ENCODE results near the gene TNS3.
"Not testable (repeated sequence)": the region's sequence is repeated elsewhere in the genome, so short reads cannot be mapped to it uniquely, and the experiment has no call there.

Gene TNS3

DNA sequence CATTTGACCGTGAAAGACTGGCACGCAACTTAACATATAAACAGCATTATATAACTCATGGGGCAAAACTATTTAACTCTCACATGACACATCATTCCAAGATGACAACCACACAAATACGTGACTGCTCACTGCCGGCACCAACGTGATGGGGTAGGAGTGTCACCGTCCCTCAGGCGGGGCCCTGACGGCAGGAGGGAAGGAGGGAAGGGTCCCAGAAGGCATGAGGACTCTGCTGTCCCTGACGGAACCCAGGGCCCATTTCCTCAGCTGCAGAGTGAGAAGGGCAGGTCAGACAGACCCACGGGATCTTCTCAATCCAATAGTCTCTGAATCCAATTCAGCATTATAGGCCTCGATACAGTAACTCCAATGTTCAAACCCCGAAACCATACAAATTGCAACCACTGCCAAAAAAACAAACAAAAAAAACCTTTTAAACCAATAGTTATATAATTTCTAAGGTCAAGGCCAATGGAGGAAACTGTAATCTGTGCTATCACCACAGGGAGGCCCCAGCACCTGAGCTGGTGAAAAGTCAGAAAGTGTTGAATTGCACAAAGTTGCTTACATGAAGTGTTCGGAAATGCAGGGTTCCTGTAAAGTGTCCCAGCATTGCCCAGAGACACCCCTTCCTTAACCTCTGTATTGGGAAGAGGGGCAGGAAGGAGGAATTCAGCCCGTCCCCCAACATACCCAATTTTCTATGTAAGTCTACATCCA is 137.4 kb downstream of the TNS3 start:
- DNase-seq, result no peak

DNA sequence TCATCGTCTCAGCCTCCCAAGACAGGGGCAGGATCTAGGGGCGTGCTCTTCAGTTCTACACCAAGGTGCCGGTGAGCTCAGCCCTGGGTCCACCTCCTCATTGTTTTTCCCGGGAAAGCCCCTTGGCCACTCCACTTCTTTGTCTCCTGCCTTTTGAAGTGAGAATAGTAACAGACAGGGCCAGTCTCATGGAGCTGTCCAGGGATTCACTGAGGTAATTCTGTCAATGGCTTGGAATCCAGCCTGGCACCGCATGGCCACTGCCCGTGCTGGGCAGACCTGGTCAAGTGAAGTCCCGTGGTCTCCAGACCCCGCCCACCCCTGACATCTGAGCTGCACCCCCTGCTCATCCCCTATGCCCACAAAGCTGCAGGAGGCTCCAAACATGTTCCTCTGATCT is 138.9 kb downstream of the TNS3 start:
- DNase-seq, result no peak

DNA sequence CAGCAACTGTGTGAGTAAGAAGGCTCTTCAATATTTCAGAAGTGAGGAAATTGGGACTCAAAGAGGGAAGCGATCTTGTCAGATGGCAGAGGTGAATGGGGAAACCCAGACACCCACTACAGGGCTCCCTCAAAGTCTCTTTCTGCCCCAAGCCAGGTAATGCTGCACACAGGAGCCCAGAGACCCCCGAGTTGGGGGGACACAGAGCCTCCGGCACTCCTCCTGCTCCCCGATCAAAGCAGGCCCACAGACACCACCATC is 139.4 kb downstream of the TNS3 start:
- DNase-seq, result no peak

DNA sequence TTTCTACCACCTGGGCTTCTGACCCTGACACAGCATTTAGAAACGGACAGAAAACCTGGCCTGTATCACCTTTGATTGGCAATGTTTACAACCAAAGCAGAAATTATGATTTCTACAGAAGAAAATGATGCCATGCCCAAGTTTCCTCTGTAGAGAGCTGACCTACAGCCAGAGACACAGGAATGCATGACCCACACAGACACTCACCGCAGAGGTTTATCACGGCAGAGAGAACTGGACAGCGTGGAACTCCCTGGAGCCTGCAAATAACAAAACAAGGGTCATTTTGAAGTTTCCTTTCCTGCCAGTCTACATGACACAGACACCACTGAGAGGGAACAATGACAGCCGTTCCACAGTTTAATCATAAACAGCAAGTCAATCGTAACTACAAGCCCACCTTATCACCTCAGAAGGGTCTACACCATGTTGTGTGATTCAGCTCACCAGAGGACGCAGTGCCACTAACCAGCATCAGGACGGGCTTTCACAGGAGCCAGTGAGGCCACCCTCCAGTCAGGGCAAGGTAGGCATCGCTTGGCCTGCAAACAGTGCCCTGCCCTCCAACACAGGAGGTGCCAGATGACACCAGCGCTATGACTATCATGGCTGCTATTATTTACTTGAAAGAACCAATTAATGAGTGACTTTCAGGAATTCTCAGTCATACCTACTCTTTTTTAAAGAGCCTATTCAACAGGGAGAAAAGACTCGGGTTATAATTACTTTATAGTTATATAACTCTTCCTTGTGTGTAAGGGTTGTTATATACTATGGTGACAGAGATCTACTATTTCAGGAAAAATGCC is 139.9 kb downstream of the TNS3 start:
- no peak for DNase-seq

DNA sequence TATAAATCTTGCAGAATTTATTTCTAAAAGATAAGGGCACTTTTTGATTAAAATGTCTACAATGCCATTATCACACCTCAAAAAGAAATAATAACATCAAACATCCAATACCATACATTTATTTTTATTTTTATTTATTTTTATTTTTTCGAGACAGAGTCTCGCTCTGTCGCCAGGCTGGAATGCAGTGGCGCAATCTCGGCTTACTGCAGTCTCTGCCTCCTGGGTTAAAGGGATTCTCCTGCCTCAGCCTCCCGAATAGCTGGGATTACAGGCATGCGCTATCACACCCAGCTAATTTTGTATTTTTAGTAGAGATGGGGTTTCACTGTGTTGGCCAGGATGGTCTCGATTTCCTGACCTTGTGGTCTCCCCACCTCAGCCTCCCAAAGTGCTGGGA is 140.9 kb downstream of the TNS3 start:
- not testable (repeated sequence) for DNase-seq

DNA sequence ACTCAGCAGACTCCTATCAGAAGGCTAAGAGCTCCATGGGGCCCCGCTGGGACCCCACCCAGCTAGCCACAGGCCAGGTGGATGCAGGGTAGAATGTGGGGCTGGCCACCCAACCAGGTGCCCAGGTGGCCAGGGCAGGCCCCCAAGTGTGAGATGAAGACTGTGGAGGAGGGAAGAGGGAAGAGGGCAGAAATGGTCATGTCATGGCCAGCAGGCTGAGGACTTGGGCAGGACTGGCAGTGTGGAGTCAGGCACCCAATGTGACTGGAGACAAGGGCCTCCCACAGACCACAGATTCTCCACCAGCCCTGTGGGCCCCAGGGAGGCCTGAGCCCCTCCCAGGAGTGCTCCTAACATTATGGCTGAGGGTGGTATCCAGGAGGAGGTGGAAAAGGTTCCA is 141.6 kb downstream of the TNS3 start:
- DNase-seq, result no peak

DNA sequence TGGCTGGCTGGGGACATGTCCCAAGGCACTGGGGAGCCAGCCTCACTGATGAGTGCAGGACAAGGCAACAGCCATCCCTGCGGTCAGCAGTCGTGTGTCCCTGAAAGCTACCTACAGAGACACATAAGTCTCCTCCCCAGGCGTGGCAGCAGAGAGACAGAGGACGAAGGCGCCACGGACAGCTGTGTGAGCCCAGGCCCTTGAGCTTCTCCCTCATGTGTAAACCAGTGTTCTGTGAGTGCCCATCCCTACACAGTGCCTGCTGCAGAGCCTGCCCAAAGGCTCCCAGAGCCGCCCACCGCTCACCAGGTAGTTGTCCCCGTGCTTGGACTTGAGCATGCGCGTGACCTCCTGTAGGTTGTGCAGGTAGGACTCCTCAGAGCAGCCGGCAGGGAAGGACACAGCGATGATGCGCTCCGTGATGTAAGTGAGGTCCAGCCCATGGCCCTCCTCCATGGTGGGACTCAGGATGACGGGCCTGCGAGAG is 142.7 kb downstream of the TNS3 start:
- DNase-seq, result no peak

DNA sequence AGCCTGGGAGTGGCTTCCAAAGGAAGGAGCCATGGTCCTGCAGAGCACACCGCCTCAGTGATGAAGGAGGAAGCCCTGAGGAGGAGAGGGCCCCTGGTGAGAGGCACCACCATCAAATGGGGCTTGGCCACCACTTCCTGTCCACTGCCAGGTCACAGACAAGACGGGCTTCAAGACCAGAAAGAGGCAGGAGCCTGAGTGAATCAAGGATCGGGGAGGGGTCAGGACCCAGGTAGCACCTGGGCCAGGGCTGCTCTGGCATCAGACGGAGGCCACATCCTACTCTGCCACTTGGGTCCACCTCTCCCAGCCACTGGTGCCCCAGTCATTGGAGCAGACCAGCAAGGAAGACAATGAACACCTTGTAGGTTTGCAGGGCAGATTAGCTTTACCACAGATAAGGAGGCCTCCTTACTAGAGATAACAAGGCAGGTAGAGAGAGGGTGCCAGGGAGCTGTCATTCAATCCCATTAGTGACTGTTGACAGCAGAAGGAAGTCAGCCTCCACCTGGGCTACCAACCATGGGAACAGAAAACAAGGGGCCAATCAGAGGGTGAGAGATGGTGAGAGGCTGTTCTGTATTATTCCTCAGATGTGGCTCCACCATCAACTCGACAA is 143.4 kb downstream of the TNS3 start:
- DNase-seq, result no peak

DNA sequence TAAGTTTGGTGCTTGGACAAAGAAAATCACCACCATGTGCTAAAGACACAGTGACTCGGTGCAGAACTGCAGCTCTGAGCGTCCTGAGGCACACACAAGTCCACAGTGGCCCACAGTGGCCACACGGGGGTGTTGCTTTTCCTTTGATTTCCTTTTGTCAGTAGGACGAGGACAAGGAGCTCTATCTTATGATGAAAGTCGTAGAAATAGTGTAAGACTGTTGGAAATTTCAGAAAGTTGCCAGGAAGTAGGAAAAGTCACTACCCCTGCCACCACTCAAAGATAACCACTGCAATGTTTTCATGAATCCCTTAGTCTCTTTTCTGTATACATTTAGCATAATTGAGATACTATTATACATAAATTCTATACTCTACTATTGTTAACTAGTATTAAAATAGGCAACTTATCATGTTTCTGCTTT is 146.0 kb downstream of the TNS3 start:
- peak; percentile 66 for DNase-seq

DNA sequence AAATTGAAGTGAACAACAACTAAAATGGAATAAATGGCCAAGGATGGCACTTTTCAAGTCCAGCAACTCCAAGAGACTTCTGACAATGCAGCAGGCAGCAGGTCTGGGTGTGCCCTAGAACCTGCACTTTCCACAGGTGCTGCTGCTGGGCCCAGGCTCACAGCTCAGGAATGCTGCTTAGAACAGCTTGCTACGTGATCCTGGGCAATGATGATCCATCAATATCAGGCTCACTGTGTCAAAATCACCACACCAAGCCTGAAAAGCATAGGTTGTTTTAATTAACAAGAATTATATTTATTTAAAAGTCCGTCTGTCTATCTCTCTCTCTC is 148.4 kb downstream of the TNS3 start:
- DNase-seq, result no peak

DNA sequence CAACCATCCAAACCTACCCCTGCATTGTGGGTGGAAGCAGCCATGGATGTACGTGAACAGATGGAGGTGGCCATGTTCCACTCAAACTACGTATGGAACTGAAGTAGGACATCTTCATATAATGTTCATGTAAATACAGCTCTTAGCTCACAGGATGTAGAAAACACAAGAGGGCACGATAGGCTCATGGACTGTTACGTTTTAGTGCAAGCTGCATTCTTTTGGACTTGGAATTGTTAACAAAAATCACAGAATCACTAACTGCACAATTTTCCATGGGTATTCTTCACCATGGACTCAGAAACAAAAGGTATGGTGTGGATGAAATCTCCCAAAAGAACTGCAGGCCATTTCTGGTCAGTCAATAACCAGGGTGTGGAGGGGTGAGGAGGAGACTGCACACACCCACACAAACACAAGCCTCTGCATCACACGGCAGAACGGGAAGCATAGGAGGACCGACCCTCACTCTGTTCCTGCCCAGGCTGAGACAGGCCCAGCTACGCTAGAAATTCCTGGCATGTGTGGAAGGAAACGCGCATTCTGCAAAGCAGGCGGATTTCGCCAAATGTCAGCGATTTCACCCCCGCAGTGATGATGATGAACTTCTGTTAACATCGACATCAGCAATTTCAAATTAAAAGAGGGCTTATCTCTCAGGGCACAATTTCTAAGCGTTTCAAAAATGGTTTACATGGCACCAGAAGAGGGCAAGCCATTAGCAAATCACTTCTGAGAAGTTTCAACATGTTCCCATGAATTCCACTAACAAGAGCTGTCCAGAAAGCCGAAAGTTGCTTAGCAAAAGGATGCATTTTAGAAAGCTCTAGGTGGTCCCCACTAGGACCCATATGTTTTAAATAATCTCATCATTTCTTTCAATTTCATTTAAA is 149.0 kb downstream of the TNS3 start:
- DNase-seq, result no peak

DNA sequence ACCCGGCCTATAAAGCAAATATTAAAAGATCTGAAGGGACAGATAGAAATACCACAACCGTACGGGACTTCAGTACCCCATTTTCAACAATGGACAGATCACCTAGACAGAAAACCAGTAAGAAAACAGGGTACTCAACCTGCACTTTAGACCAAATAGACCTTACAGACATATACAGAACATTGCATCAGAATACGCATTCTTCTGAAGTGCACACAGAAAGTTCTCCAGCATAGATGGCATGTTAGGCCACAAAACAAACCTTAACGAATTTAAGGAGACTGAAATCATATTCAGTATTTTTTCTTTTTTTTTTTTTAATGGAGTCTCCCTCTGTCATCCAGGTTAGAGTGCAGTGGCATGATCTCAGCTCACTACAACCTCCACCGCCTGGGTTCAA is 151.5 kb downstream of the TNS3 start:
- DNase-seq, result no peak

DNA sequence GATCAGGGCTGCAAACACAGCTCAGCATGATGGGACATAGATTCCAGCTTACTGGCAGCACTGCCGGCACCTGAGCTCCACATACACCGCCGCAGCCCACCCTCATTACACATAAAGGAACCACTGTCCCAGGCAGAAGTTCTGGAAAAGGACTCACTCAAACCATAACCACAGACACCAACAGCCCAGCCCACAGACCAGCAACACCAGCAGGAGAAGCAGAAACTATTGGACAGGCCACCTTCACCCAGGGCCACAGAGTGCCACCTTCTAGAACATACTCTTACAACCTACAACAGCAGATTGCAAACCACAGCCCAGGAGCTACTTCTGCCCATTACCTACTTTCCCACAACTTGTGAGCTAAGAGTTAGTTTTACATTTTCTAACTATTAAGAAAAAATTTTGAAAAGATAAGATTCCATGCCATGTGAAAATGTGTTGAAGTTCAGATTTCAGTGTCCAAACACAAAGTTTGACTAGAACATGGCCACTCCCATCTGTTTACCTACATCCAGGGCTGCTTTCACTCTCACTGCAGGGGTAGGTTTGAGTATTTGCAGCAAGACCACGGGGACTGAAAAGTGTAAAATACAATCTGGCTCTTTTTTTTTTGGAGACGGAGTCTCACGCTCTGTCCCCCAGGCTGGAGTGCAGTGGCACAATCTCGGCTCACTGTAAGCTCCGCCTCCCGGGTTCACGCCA is 153.0 kb downstream of the TNS3 start:
- DNase-seq, result no peak

DNA sequence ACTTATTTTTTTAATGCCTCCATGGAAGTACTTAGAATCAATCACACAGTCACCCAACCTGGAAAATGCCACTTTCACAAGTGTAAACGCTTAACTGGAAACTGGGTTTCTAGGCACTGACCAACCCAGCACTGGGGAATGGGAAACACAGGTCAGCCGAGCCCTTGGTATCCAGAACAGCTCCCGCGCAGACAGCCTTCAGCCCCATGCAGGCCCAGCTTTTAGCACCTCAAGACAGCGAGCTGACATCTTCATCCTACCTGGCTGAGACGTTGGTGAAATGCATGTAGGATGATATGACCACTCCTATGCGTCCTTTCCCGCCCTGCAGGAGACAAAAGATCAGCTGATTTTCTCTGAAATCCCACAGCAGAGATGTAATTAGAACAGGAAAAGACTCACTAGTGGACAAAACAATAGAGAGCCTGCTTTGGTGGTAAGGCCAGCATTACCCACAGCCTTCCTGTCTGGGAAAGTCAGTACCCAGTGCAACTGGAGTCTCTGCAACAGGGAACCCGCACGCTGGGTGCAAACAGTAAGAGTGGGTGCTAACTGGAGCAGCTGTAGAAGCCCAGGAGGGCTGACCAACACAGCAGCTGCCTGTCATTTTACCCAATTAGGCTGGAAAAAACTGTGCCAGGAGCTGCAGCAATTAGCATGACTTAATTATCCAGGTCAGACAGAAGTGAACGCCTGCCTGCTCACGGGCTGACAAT is 153.7 kb downstream of the TNS3 start:
- peak; percentile 38 for DNase-seq

DNA sequence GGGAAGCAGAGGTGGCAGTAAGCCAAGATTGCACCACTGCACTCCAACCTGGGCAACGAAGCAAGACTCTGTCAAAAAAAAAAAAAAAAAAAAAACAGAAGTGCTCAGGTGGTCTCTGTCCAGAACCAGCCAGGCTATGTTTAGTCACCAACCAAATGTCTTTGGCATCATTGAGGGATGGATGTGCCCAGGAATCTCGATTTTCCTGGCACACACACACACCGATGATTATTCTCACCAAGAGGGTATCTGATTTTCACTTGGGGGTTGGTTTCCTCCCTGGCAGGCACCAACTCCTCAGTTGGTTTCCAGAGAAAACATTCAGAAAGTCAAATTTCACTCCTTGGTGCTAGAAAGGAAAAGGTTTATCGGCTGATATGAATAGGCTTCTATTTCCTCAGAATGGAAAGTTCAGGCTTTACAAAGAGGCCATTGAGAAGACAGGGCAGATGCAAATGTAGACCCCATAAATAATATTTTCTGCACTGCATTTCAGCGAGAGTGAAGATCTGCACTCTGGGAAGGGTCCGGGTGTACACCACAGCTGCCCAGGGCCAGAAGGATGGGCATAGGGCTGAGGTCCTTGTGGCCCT is 154.8 kb downstream of the TNS3 start:
- no peak for DNase-seq

DNA sequence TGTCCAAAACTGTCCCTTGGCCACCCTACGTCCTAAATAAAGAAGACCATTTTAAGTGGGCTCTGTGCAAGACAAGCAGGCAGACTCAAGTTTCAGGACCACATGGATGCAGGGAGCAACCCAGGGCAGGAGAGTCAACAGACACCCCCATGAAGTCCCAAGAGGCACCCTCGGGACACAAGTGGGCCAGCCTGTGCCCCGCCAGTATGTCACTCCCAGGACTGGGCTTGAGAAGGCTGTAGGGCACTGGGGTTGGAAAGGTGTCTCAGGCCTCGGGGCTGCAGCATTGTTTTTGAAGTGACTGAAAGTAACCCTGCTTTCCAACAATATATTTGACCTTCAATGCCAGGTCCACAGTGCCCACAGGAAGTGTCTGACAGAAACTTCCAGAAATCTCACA is 157.4 kb downstream of the TNS3 start:
- no peak for DNase-seq

DNA sequence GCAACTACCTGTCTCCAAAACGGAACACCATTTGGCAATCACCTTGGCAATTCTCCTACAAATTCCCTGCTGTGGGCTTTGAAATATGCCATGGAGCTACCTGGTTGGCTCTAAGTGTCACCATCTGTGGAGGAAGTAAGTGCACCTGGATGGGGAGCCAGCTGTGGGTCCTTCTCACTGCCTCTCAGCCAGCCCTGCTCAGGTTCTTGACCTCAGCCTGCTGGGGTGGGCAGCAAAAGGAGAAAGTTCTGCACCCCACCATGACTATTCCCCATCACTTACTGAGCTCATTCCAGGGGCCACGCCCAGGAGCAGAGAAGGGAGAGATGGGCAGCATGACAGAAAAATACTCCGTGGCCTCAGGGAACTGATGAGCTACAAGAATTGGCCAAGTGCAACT is 158.7 kb downstream of the TNS3 start:
- DNase-seq, result no peak

DNA sequence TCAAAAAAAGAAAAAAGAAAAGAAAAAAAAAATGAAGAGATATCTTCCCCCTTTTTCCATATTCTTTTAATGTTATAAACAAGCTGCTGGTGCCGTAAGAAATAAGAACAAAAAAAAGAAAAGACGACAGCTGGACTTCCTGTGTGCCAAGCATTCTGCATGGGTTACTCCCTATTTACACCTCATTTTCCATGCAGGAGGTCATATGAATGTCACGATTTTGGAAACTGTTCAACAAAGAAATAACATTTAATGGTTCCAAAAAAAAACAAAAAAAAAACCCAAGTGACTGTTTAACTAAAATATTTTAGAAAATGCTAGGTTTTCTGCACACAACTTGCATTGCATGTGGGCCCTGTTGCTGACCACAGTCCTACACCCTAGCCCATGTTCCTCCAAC is 159.3 kb downstream of the TNS3 start:
- DNase-seq, result no peak

DNA sequence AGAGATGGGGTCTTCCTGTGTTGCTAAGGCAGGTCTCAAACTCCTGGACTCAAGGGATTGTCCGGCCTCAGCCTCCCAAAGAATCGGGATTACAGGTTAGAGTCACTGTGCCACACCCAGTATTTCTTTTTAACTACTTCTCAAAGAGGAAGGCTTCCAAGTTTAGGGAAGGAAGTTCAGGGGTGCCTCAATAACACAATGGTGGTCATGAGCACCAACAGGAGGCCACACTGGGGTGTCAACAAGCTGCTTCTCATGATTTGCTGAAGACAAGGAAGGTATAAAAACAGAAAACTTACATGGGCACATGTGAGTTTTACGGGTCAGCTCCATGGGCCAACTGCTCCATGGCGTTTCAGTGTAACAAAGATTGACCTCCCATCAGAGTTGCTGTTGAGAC is 160.5 kb downstream of the TNS3 start:
- DNase-seq, result no peak

DNA sequence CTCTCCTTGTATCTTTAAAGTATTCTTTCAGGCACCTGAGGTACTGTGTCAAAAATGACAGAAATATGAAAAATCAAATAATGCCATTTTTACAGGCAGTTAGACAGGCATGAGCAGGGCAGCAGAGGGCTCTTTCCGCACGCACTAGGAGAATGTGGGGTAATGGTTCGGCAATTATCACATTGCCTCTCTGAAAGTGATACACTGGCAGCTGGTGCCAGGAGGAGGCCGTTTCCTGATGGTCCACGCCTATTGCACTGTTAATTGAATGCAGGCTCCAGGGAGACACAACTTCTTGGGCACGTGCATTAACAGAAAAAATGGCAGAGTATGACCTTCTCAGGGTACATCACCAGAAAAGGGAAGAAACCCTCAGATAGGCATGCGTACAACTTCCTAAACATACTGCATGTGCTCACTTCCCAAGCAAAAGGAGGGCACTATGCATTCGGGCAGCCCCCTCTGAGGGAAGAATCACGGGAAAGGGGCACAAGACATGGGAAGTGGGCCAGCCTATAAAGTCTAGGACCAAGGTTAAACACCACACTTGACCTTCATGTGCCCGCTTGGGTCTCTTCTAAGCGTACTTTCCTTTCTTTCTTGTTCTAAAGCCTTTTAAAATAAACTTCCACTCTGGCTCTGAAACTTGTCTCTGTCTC is 161.7 kb downstream of the TNS3 start:
- DNase-seq, result no peak

DNA sequence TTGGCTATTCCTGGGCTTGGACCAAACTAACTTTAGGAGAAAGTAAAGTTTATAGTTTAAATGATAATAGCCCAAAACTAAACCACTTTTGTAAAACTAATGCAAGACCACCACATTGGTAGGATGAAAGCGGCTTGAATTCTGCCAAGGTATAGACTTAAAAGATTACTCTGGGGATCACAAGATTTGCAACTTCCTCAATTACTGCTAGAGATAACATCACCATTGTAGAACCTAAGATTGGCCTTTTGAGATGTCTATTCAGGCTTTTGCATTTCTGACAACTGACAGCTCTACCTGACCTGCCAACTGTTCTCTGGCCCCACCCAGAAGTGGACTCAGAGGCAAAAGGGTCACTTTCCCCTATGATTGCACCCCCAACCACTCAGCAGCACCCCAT is 162.4 kb downstream of the TNS3 start:
- no peak for DNase-seq

All from NCI-H82 (cell line).